OCI-LY1 (cell line): ENCODE results near the gene LRRC34.

ENCODE experiments used
- CTCF ChIP-seq: fragments of 200-600 bp; sonication (generic), shearing (Covaris generic); IDR thresholded peaks from 2 replicates; pipeline ENCODE4 v1.5.1; 2017; ENCODE audit warnings: mild to moderate bottlenecking, antibody characterized with exemption, low read length, moderate library complexity, mixed read lengths
- EZH2 ChIP-seq: fragments of 200-600 bp; sonication (generic), shearing (Covaris generic); IDR thresholded peaks from 2 replicates; pipeline ENCODE4 v1.8.0; 2017; ENCODE audit warnings: borderline replicate concordance, mixed run types, mild to moderate bottlenecking, antibody characterized with exemption, low read length, moderate library complexity, mixed read lengths

GRCh38 chr3:169750665-169751064, 62.0 kb downstream of the LRRC34 start:
- no peak for TF ChIP-seq CTCF
- TF ChIP-seq EZH2: no peak
